Calu3 (cell line): ENCODE data around the gene KLHL15. TPM values are rescaled to one million over a fixed set of nuclear protein-coding genes. Genes with fewer than 3 reads are reported as not detected.

Experiments
- BruUV-seq: library from RNA; stranded (reverse); fragments of 400-500 nt; replicated peaks from 2 replicates; lab custom pipeline; 2021; lab: Mats Ljungman, UMichigan
- CTCF ChIA-PET: fragments of 300-600 bp; sonication (Branson Sonifier 250); formaldehyde crosslinking; loops from one replicate; lab custom pipeline; 2022; ENCODE audit warnings: antibody characterized with exemption; lab: Charles Lee
- DNase-seq: peaks from one replicate; pipeline ENCODE4 v3.0.0; 2022
- H3K27ac Mint-ChIP-seq: one replicate; pipeline ENCODE4 v1.8.0; 2022; ENCODE audit warnings: mixed read lengths; ENCODE audit not compliant: unreplicated experiment
- H3K27me3 Mint-ChIP-seq: one replicate; pipeline ENCODE4 v1.8.0; 2022; ENCODE audit warnings: mixed read lengths; ENCODE audit not compliant: unreplicated experiment
- H3K36me3 Mint-ChIP-seq: one replicate; pipeline ENCODE4 v1.8.0; 2022; ENCODE audit warnings: mild to moderate bottlenecking, moderate library complexity, mixed read lengths; ENCODE audit not compliant: insufficient read depth, unreplicated experiment
- H3K4me1 Mint-ChIP-seq: one replicate; pipeline ENCODE4 v1.8.0; 2022; ENCODE audit warnings: mild to moderate bottlenecking, low read depth, mixed read lengths; ENCODE audit not compliant: unreplicated experiment
- H3K4me3 Mint-ChIP-seq: one replicate; pipeline ENCODE4 v1.8.0; 2022; ENCODE audit warnings: mild to moderate bottlenecking, low read depth, moderate library complexity, mixed read lengths; ENCODE audit not compliant: unreplicated experiment
- H3K9me3 Mint-ChIP-seq: one replicate; pipeline ENCODE4 v1.8.0; 2022; ENCODE audit warnings: low read depth, mixed read lengths; ENCODE audit not compliant: unreplicated experiment
- CTCF ChIP-seq: fragments of 200-600 bp; IDR thresholded peaks from one replicate; pipeline ENCODE4 v1.8.0; 2022; ENCODE audit warnings: antibody characterized with exemption; ENCODE audit not compliant: unreplicated experiment
- intact Hi-C: fragments of 100-400 bp; cut with micrococcal nuclease; formaldehyde crosslinking; loops from one replicate; pipeline ENCODE4 v1.10.0; 2022; ENCODE audit not compliant: unreplicated experiment
- total RNA-seq: library from RNA; stranded (reverse); gene quantifications from 2 replicates; pipeline ENCODE4 v1.2.3, GENCODE V29; 2022

KLHL15 gene
- total RNA-seq, 1 experiment from 2014 or later, result 4.7 TPM

- H3K27ac Mint-ChIP-seq, result no peak overlapping the region
- H3K9me3 Mint-ChIP-seq, result no peaks in the 10 kb centered on the region
- no peaks in the 10 kb centered on the region for H3K27me3 Mint-ChIP-seq
- DNase-seq, result no peak
- H3K4me1 Mint-ChIP-seq, result no peaks in the 10 kb centered on the region
- TF ChIP-seq CTCF, result no peak
- BruUV-seq, result no TSS peak
- CTCF ChIA-PET, result no interaction called here
- intact Hi-C loops, result no loop called here
- H3K36me3 Mint-ChIP-seq, result no peaks in the 10 kb centered on the region
- H3K4me3 Mint-ChIP-seq, result no peak overlapping the region
Observed at GRCh38 chrX:23992431-23992830, 34.6 kb downstream of the KLHL15 start.

GRCh38 chrX:23990455-23990854 is 36.5 kb downstream of the KLHL15 start:
- no peak overlapping the region for H3K4me3 Mint-ChIP-seq
- H3K9me3 Mint-ChIP-seq, result no peaks in the 10 kb centered on the region
- CTCF ChIA-PET, result no interaction called here
- TF ChIP-seq CTCF, result no peak
- intact Hi-C loops, result no loop called here
- H3K4me1 Mint-ChIP-seq, result no peaks in the 10 kb centered on the region
- no peak for DNase-seq
- no peak overlapping the region for H3K27ac Mint-ChIP-seq
- H3K27me3 Mint-ChIP-seq, result no peaks in the 10 kb centered on the region
- no peaks in the 10 kb centered on the region for H3K36me3 Mint-ChIP-seq
- no TSS peak for BruUV-seq

GRCh38 chrX:23989689-23990088 is 37.3 kb downstream of the KLHL15 start:
- Mint-ChIP-seq H3K27ac (no peak overlapping the region), H3K4me1 (no peaks in the 10 kb centered on the region), H3K9me3 (no peaks in the 10 kb centered on the region), H3K36me3 (no peaks in the 10 kb centered on the region), H3K27me3 (no peaks in the 10 kb centered on the region), H3K4me3 (no peak overlapping the region)
- no peak for TF ChIP-seq CTCF
- DNase-seq, result no peak
- CTCF ChIA-PET, result no interaction called here
- intact Hi-C loops, result no loop called here
- no TSS peak for BruUV-seq

- Mint-ChIP-seq H3K4me3 (no peak overlapping the region), H3K36me3 (no peaks in the 10 kb centered on the region), H3K9me3 (no peaks in the 10 kb centered on the region), H3K27ac (no peak overlapping the region), H3K27me3 (no peaks in the 10 kb centered on the region), H3K4me1 (no peaks in the 10 kb centered on the region)
- CTCF ChIA-PET, result no interaction called here
- no peak for TF ChIP-seq CTCF
- BruUV-seq, result no TSS peak
- no peak for DNase-seq
- intact Hi-C loops, result no loop called here
Observed at GRCh38 chrX:23982891-23983290, 44.1 kb downstream of the KLHL15 start.
